ENCODE results near the gene CD300E. TPM values are rescaled to one million over a fixed set of nuclear protein-coding genes. Genes with fewer than 3 reads are reported as not detected.
"Not testable (repeated sequence)": the region's sequence is repeated elsewhere in the genome, so short reads cannot be mapped to it uniquely, and the experiment has no call there.

Gene CD300E
- total RNA-seq, 4 donors from 2014 or later: 0.37 to 0.45 TPM; not detected in 2

- intact Hi-C loops (cut with DNase I; ENCODE audit: low total_unique reads): no loop called here
- no peak overlapping the region for H3K4me3 ChIP-seq (ENCODE audit: low read depth, poor library complexity, severe bottlenecking)
- WGBS, 2 donors: 60 to 70% methylated on average over 5 of the region's 5 CpGs
- no peak for DNase-seq (ENCODE audit: low spot score in 2 of 2)
- no peak for TF ChIP-seq POLR2A (IDR thresholded peaks at IDR 0.05)
- TF ChIP-seq CTCF (IDR thresholded peaks at IDR 0.05): no peak
These were observed 48.9 kb downstream of the CD300E start for GRCh38 chr17:74574489-74575142.

GRCh38 chr17:74573635-74574034 is 49.9 kb downstream of the CD300E start:
- DNase-seq (ENCODE audit: low spot score in 2 of 2); intact Hi-C loops (cut with DNase I; ENCODE audit: low total_unique reads); H3K4me3 ChIP-seq (ENCODE audit: low read depth, poor library complexity, severe bottlenecking): not testable (repeated sequence)

- 75 to 83% methylated on average over 3 of the region's 3 CpGs for WGBS, 2 donors
- no peak overlapping the region for H3K4me3 ChIP-seq (ENCODE audit: low read depth, poor library complexity, severe bottlenecking)
- no peak for TF ChIP-seq CTCF (IDR thresholded peaks at IDR 0.05)
- TF ChIP-seq POLR2A (IDR thresholded peaks at IDR 0.05): no peak
- intact Hi-C loops (cut with DNase I; ENCODE audit: low total_unique reads): no loop called here
- DNase-seq (ENCODE audit: low spot score in 2 of 2): no peak
These were observed 50.4 kb downstream of the CD300E start for GRCh38 chr17:74573169-74573568.

GRCh38 chr17:74571621-74572270 is 51.8 kb downstream of the CD300E start:
- no peak for DNase-seq (ENCODE audit: low spot score in 2 of 2)
- no peak overlapping the region for H3K4me3 ChIP-seq (ENCODE audit: low read depth, poor library complexity, severe bottlenecking)
- no peak for TF ChIP-seq CTCF (IDR thresholded peaks at IDR 0.05)
- TF ChIP-seq POLR2A (IDR thresholded peaks at IDR 0.05): no peak
- intact Hi-C loops (cut with DNase I; ENCODE audit: low total_unique reads): no loop called here
- 84 to 90% methylated on average over 4 of the region's 4 CpGs for WGBS, 2 donors

- DNase-seq (ENCODE audit: low spot score in 2 of 2): peak in 1 of 2 donors; percentile 61
These were observed 54.2 kb downstream of the CD300E start for GRCh38 chr17:74569020-74570003.

More at GRCh38 chr17:74569020-74570003, 54.2 kb downstream of the CD300E start:
- 39 to 56% methylated on average over 28 to 32 of the region's 32 CpGs for WGBS, 2 donors
- intact Hi-C loops (cut with DNase I; ENCODE audit: low total_unique reads): no loop called here
- no peak for TF ChIP-seq POLR2A (IDR thresholded peaks at IDR 0.05)
- TF ChIP-seq CTCF (IDR thresholded peaks at IDR 0.05): peak in 1 of 3 donors; percentile 6
- no peak overlapping the region for H3K4me3 ChIP-seq (ENCODE audit: low read depth, poor library complexity, severe bottlenecking)

Data from lower leg skin (tissue), 4 donors.